ENCODE results near the gene RGS8. TPM values are rescaled to one million over a fixed set of nuclear protein-coding genes. Genes with fewer than 3 reads are reported as not detected.

The RGS8 gene, protein sequence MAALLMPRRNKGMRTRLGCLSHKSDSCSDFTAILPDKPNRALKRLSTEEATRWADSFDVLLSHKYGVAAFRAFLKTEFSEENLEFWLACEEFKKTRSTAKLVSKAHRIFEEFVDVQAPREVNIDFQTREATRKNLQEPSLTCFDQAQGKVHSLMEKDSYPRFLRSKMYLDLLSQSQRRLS
- total RNA-seq (under 1 TPM in 1 of 2 donors, not detected in 1; 0.10 TPM), polyA plus RNA-seq (not detected)
- long read RNA-seq, donor 1 = 0 reads
- long read RNA-seq, donor 2 = 0 reads

DNA sequence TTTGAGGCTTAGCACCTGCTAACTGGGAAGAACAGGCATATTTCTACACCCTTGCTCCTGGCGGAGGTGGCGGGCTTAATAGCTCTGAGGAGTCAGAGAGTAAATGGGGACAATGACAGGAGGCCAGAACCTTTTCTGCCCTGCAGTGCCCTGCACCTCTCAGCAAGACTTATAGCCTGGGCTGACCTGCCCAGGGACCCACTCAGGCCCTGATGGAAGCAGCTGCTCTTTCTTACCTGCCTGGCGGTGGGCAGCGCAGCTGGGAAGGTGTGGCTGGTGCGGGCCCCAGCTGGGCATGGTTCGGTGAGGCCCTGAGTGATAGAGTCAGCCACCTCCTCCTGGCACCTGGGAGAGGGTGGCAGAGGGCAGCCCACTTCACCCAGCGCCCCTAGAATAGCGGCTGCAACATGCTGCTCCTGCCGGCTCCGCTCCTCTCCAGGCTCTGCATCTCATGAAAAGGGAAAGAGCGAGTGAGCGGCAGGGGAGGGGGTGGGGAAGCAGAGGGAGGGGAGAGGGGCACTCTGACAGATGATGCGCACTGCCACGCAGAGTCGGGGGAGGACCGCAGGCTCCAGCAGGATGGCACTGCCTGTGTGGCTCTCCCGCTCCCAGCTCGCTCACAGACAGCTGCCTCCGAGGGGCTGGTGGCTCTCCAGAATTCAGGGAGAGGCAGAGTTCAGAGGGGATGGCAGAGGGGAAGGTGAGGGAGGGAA, at the start of gene RGS8:
Gene RGS8, minus strand, starts transcription at position 472 of the 713 bp plus-strand sequence. CDS start 14,938 bp downstream, outside the sequence.
- intact Hi-C loops (cut with DNase I) = no loop called here
- no peak for ATAC-seq (ENCODE audit: low FRiP score)

DNA sequence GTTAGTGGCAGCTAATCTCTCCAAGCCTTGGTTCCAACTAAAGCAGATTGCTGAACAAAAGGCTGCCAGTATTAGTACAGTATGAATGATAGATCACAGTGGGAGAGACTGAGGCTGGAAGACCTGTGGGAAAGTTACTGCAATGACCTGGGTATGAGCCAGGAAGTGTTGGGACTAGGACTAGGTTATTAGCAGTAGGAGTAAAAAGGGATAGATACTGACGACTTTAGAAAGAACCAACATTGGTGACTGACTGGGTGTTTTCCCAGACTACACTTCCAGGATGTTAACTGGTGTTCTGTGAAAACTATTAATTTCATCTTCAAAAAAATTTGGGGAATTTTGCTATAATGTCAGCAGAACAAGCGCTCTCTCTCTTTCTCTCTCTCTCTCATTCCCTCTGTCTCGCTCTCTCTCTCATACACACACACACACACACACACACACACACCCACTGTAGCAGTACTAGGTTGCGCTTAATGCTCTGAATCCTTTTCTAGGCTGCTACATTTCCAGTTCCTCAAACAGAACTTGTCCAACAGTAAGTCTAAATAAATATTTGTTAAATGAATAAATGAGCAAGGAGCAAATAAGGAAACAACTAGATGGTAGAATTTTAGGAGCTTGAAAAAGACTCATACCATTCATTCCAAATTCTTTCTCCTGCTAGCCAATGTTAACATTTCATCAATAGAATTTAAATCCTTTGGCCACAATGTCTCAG, 47.6 kb upstream of the RGS8 start:
- no peak overlapping the region for H3K27ac ChIP-seq (ENCODE audit: low read depth in 1 of 2, low read length in 2 of 2)
- peaks cover 0 to 1% of the 10 kb centered on the region in 2 donors for H3K27me3 ChIP-seq (ENCODE audit: control insufficient read depth in 1 of 2, insufficient read depth in 2 of 2, low read length in 1 of 2)
- peaks cover 2% of the 10 kb centered on the region for H3K9me3 ChIP-seq (ENCODE audit: control insufficient read depth, low read length)
- 84 to 91% methylated on average over 4 of the region's 4 CpGs for WGBS, 2 donors
- no peak overlapping the region for H3K4me3 ChIP-seq (ENCODE audit: low read length in 2 of 2)
- intact Hi-C loops (cut with DNase I) = no loop called here
- H3K4me1 ChIP-seq (ENCODE audit: control insufficient read depth in 1 of 2, insufficient read depth in 2 of 2, low read length in 2 of 2) = peaks cover 0 to 4% of the 10 kb centered on the region in 2 donors
- DNase-seq = no peak
- no peaks in the 10 kb centered on the region for H3K36me3 ChIP-seq (ENCODE audit: control insufficient read depth in 1 of 2, insufficient read depth in 2 of 2, low read length in 1 of 2)
- no peak for ATAC-seq (ENCODE audit: low FRiP score)

More for the DNA sequence above, at the start of gene RGS8:
- Histone ChIP-seq H3K4me3 (ENCODE audit: low read length in 2 of 2) (no peak within 1 kb of the TSS), H3K9me3 (ENCODE audit: control insufficient read depth, low read length) (no peaks in the 10 kb centered on the region), H3K4me1 (ENCODE audit: control insufficient read depth in 1 of 2, insufficient read depth in 2 of 2, low read length in 2 of 2) (no peaks in the 10 kb centered on the region), H3K36me3 (ENCODE audit: control insufficient read depth in 1 of 2, insufficient read depth in 2 of 2, low read length in 1 of 2) (no peaks in the 10 kb centered on the region), H3K27ac (ENCODE audit: low read depth in 1 of 2, low read length in 2 of 2) (no peak within 1 kb of the TSS), H3K27me3 (ENCODE audit: control insufficient read depth in 1 of 2, insufficient read depth in 2 of 2, low read length in 1 of 2) (no peaks in the 10 kb centered on the region)
- 75 to 83% methylated on average over 18 to 19 of the region's 19 CpGs for WGBS, 2 donors
- no peak for DNase-seq

DNA sequence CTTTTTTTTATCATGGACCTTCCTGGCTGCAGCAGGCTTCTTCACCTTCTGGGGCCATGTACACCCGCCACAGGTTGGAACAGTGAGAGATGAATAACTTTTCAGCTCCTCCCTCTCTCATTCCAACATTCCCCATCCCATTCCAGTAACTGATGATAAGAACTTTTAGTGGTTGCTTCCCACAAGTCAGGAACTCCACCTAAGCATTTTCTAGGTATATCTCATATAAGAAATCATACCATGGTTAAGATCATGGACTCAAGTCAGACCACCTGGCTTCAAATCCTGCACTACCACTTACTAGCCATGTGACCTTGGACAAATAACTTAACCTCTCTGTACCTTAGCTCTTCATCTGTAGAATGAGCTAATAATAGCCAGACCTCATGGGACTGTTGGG, 42.5 kb upstream of the RGS8 start:
- Histone ChIP-seq H3K36me3 (ENCODE audit: control insufficient read depth in 1 of 2, insufficient read depth in 2 of 2, low read length in 1 of 2) (no peaks in the 10 kb centered on the region), H3K27me3 (ENCODE audit: control insufficient read depth in 1 of 2, insufficient read depth in 2 of 2, low read length in 1 of 2) (peaks cover 0 to 1% of the 10 kb centered on the region in 2 donors), H3K9me3 (ENCODE audit: control insufficient read depth, low read length) (no peaks in the 10 kb centered on the region), H3K27ac (ENCODE audit: low read depth in 1 of 2, low read length in 2 of 2) (no peak overlapping the region), H3K4me1 (ENCODE audit: control insufficient read depth in 1 of 2, insufficient read depth in 2 of 2, low read length in 2 of 2) (peaks cover 0 to 4% of the 10 kb centered on the region in 2 donors), H3K4me3 (ENCODE audit: low read length in 2 of 2) (no peak overlapping the region)
- intact Hi-C loops (cut with DNase I) = no loop called here
- ATAC-seq (ENCODE audit: low FRiP score) = no peak
- DNase-seq = no peak
- 83 to 92% methylated on average over 1 of the region's 1 CpG for WGBS, 2 donors

DNA sequence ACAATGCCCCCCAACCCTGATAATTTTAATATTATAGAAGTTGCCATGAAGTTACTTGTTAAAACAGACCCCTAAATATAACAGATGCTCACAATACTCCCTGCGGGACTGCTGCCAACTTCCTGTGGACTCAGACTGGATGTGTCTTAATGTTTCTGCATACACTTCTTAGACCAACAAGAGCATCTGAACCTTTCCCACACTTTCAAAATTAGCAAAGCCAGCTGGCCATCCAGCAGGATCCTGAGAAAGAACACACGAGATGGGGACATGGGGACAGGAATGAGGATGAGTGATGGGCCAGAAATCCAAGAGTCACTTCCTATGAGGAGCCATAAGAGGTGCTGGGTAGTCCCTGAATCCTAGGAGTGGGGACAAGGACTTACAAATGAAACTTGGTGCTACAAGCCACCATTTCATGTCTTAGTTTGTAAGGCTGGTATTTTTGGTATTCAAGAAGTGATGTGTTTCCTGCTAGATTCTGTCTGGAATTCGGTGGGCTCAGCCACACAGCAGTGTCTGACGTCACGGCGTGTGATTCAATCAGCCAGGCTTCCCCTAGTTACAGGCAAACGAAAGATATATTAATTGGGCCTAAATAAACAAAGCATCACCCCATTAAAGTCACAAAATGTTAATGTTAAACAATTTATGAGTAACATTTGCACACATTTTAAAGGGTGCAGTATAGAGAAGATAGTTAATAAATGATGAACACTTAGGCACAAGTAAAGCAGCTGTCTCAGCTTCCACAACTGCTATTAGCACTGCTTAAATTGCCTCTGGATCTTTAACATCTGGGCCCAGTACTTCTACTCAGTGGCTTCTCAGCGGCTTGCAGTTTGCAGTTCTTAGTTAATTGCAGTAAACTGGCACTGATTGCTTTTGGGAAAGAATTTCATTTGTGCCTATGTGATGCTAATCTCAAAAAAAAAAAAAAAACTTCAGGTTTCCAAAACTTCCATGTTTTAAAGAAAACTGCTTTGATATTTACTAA, 41.2 kb upstream of the RGS8 start:
- no peaks in the 10 kb centered on the region for H3K9me3 ChIP-seq (ENCODE audit: control insufficient read depth, low read length)
- 80 to 86% methylated on average over 8 of the region's 8 CpGs for WGBS, 2 donors
- H3K27me3 ChIP-seq (ENCODE audit: control insufficient read depth in 1 of 2, insufficient read depth in 2 of 2, low read length in 1 of 2) = peaks cover 0 to 1% of the 10 kb centered on the region in 2 donors
- no peaks in the 10 kb centered on the region for H3K4me1 ChIP-seq (ENCODE audit: control insufficient read depth in 1 of 2, insufficient read depth in 2 of 2, low read length in 2 of 2)
- H3K36me3 ChIP-seq (ENCODE audit: control insufficient read depth in 1 of 2, insufficient read depth in 2 of 2, low read length in 1 of 2) = no peaks in the 10 kb centered on the region
- intact Hi-C loops (cut with DNase I) = no loop called here
- no peak for DNase-seq
- ATAC-seq (ENCODE audit: low FRiP score) = no peak
- H3K4me3 ChIP-seq (ENCODE audit: low read length in 2 of 2) = no peak overlapping the region
- H3K27ac ChIP-seq (ENCODE audit: low read depth in 1 of 2, low read length in 2 of 2) = no peak overlapping the region

DNA sequence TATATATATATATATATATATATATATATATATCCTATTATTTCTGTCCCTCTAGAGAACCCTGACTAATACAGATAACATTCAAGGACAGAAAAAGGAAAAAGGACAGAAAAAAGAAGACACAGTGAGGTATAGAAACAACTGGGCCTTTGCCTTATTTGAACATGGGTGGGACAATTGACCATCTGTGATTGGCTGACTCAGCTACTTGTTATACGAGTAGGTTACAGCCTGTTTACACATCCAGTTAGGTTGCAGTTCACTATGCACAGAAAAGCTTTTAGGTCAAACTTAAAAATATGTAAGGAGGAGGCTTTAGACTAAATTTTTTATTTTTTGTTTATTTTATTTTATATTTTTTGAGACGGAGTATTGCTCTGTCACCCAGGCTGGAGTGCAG, 39.8 kb upstream of the RGS8 start:
- H3K4me1 ChIP-seq (ENCODE audit: control insufficient read depth in 1 of 2, insufficient read depth in 2 of 2, low read length in 2 of 2) = no peaks in the 10 kb centered on the region
- 86 to 95% methylated on average over 2 of the region's 2 CpGs for WGBS, 2 donors
- no peak overlapping the region for H3K4me3 ChIP-seq (ENCODE audit: low read length in 2 of 2)
- no peaks in the 10 kb centered on the region for H3K9me3 ChIP-seq (ENCODE audit: control insufficient read depth, low read length)
- intact Hi-C loops (cut with DNase I) = no loop called here
- DNase-seq (no peak), ATAC-seq (ENCODE audit: low FRiP score) (no peak)
- no peak overlapping the region for H3K27ac ChIP-seq (ENCODE audit: low read depth in 1 of 2, low read length in 2 of 2)
- H3K27me3 ChIP-seq (ENCODE audit: control insufficient read depth in 1 of 2, insufficient read depth in 2 of 2, low read length in 1 of 2) = no peaks in the 10 kb centered on the region
- H3K36me3 ChIP-seq (ENCODE audit: control insufficient read depth in 1 of 2, insufficient read depth in 2 of 2, low read length in 1 of 2) = no peaks in the 10 kb centered on the region

DNA sequence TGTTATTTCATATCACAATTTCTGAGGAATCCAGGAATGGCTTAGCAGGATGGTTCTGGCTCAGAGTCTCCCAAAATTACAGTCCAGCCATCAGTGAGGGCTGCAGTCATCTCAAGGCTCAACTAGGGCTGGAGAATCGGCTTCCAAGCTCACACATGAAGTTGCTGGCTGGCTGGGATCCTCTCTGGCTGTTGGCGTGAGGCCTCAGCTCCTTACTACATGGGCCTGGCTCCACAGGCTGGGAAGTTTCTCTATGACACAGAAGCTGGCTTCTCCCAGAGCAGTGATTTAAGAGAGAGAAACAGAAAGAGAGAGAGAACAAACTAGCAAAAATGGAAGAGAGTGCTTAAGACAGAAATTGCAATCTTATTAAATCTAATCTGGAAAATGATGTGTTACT, 38.8 kb upstream of the RGS8 start:
- H3K27me3 ChIP-seq (ENCODE audit: control insufficient read depth in 1 of 2, insufficient read depth in 2 of 2, low read length in 1 of 2) = no peaks in the 10 kb centered on the region
- no peaks in the 10 kb centered on the region for H3K4me1 ChIP-seq (ENCODE audit: control insufficient read depth in 1 of 2, insufficient read depth in 2 of 2, low read length in 2 of 2)
- intact Hi-C loops (cut with DNase I) = no loop called here
- WGBS, 2 donors = 13 to 22% methylated on average over 2 of the region's 2 CpGs
- H3K4me3 ChIP-seq (ENCODE audit: low read length in 2 of 2) = no peak overlapping the region
- no peaks in the 10 kb centered on the region for H3K9me3 ChIP-seq (ENCODE audit: control insufficient read depth, low read length)
- peak; percentile 84 for ATAC-seq (ENCODE audit: low FRiP score)
- H3K27ac ChIP-seq (ENCODE audit: low read depth in 1 of 2, low read length in 2 of 2) = no peak overlapping the region
- peak; percentile 78 for DNase-seq
- no peaks in the 10 kb centered on the region for H3K36me3 ChIP-seq (ENCODE audit: control insufficient read depth in 1 of 2, insufficient read depth in 2 of 2, low read length in 1 of 2)

DNA sequence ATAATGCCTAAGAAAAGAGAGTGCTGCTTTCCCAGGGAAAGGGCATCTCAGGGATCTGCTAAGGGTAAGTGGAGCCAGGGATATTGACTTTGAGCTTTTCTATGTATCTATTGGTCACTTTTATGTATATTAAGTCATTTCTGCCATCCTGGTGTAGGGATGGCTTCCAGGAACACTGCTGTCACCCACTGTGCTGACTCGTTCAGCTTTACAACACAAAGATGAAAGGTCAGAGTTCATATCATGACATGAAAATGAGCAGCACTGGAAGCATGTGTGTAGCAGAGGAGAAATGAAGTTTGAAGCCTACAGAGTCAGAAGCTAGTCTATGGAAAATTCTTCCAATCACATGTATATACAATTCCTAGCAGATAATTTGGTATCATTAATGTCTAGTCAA, 37.1 kb upstream of the RGS8 start:
- Histone ChIP-seq H3K4me3 (ENCODE audit: low read length in 2 of 2) (no peak overlapping the region), H3K36me3 (ENCODE audit: control insufficient read depth in 1 of 2, insufficient read depth in 2 of 2, low read length in 1 of 2) (no peaks in the 10 kb centered on the region), H3K27me3 (ENCODE audit: control insufficient read depth in 1 of 2, insufficient read depth in 2 of 2, low read length in 1 of 2) (no peaks in the 10 kb centered on the region), H3K9me3 (ENCODE audit: control insufficient read depth, low read length) (no peaks in the 10 kb centered on the region), H3K27ac (ENCODE audit: low read depth in 1 of 2, low read length in 2 of 2) (no peak overlapping the region), H3K4me1 (ENCODE audit: control insufficient read depth in 1 of 2, insufficient read depth in 2 of 2, low read length in 2 of 2) (no peaks in the 10 kb centered on the region)
- 69 to 70% methylated on average over 1 of the region's 1 CpG for WGBS, 2 donors
- intact Hi-C loops (cut with DNase I) = no loop called here
- no peak for ATAC-seq (ENCODE audit: low FRiP score)
- DNase-seq = no peak

DNA sequence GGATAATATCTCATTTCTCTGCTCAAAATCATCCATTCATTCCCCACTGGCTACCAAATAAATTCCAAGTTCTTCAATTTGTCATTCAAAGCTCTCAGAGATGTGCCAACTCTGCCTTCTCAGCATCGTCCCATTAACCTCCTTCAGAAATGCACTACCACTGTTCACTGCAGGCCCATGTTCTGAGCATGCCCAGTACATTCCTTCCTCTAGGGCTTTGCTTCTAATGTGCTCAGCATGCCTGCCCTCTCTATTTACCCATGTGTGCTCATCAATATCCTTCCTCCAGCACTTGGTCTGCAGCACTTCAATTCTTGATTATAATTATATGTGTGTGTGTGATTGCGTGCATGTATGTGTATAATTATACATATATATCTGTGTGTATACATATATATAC, 36.1 kb upstream of the RGS8 start:
- intact Hi-C loops (cut with DNase I) = no loop called here
- no peaks in the 10 kb centered on the region for H3K4me1 ChIP-seq (ENCODE audit: control insufficient read depth in 1 of 2, insufficient read depth in 2 of 2, low read length in 2 of 2)
- H3K36me3 ChIP-seq (ENCODE audit: control insufficient read depth in 1 of 2, insufficient read depth in 2 of 2, low read length in 1 of 2) = no peaks in the 10 kb centered on the region
- 66 to 69% methylated on average over 2 of the region's 2 CpGs for WGBS, 2 donors
- no peaks in the 10 kb centered on the region for H3K9me3 ChIP-seq (ENCODE audit: control insufficient read depth, low read length)
- no peak overlapping the region for H3K4me3 ChIP-seq (ENCODE audit: low read length in 2 of 2)
- H3K27me3 ChIP-seq (ENCODE audit: control insufficient read depth in 1 of 2, insufficient read depth in 2 of 2, low read length in 1 of 2) = no peaks in the 10 kb centered on the region
- DNase-seq = no peak
- no peak for ATAC-seq (ENCODE audit: low FRiP score)
- H3K27ac ChIP-seq (ENCODE audit: low read depth in 1 of 2, low read length in 2 of 2) = no peak overlapping the region

Measured in aorta (tissue), 5 donors.